BJ (cell line): Measurements from ENCODE around the gene CDYL2. TPM values are rescaled to one million over a fixed set of nuclear protein-coding genes. Genes with fewer than 3 reads are reported as not detected.

ENCODE experiments used
- CTCF ChIA-PET: fragments of 350-600 bp; formaldehyde crosslinking; extraction: SDS; loops from one replicate; lab custom pipeline; 2021; ENCODE audit warnings: antibody characterized with exemption, inconsistent platforms; lab: Yijun Ruan, JAX
- POLR2A ChIA-PET: fragments of 300-600 bp; sonication (Branson Sonifier 250); formaldehyde crosslinking; extraction: SDS; loops from one replicate; lab custom pipeline; 2021; ENCODE audit warnings: antibody characterized with exemption; lab: Charles Lee
- DNase-seq: peaks from one replicate; pipeline ENCODE4 v3.0.0-alpha.2; 2011; ENCODE audit warnings: low read depth
- H3K27me3 ChIP-seq: 2 replicates; pipeline ENCODE4 v1.6.0; 2011; ENCODE audit warnings: low read length; ENCODE audit not compliant: control insufficient read depth, insufficient read depth
- H3K36me3 ChIP-seq: 2 replicates; pipeline ENCODE4 v1.5.1; 2011; ENCODE audit warnings: low read length; ENCODE audit not compliant: control insufficient read depth, insufficient read depth
- H3K4me3 ChIP-seq: 2 replicates; pipeline ENCODE4 v1.5.1; 2011; ENCODE audit warnings: low read depth, mild to moderate bottlenecking, control low read depth, low read length
- CTCF ChIP-seq: IDR thresholded peaks from 2 replicates; pipeline ENCODE4 v1.5.1; 2011; ENCODE audit warnings: low read depth, mild to moderate bottlenecking, control low read depth, inconsistent platforms, low read length, moderate library complexity; ENCODE audit not compliant: insufficient read depth
- polyA plus RNA-seq: library from polyadenylated mRNA; depleted of rRNA; stranded (reverse); fragments of >200 nt; gene quantifications from 2 replicates; pipeline ENCODE4 v1.2.3, GENCODE V29; 2011

Gene CDYL2
- polyA plus RNA-seq, 1 experiment: 0.87 TPM

- no peak overlapping the region for H3K4me3 ChIP-seq
- DNase-seq: no peak
- H3K36me3 ChIP-seq: no peaks in the 10 kb centered on the region
- no peak for TF ChIP-seq CTCF
- ChIA-PET POLR2A (no interaction called here), CTCF (interaction anchor here (0.6 kb wide), 1 partner anchor 14 kb away, joined by 3 read pairs; no protein-coding TSS in a partner anchor)
- no peaks in the 10 kb centered on the region for H3K27me3 ChIP-seq
These were observed 134.7 kb downstream of the CDYL2 start for GRCh38 chr16:80669673-80670072.

GRCh38 chr16:80667925-80668324 lies 136.5 kb downstream of the CDYL2 start:
- H3K4me3 ChIP-seq: no peak overlapping the region

DNA sequence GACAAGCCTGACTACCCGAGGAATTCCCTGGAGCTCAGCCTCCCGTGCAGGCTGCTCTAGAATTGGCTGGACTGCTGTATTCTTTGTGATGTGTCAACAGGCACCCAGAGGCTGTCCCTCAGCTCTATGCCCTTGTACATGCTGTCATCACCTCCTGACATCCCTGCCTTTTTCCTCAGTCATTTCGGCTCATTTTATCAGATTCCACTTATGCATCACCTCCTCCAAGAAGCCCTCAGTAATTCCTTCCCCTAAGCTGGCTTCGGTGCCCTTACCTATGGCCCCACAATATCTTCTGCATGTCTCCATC lies 137.2 kb downstream of the CDYL2 start:
- Histone ChIP-seq H3K27me3 (no peaks in the 10 kb centered on the region), H3K36me3 (no peaks in the 10 kb centered on the region), H3K4me3 (no peak overlapping the region)
- no peak for TF ChIP-seq CTCF
- DNase-seq: no peak
- ChIA-PET CTCF (no interaction called here), POLR2A (no interaction called here)

More at GRCh38 chr16:80667925-80668324, 136.5 kb downstream of the CDYL2 start:
- no peaks in the 10 kb centered on the region for H3K27me3 ChIP-seq
- DNase-seq: no peak
- H3K36me3 ChIP-seq: no peaks in the 10 kb centered on the region
- CTCF ChIA-PET: no interaction called here
- TF ChIP-seq CTCF: no peak
- POLR2A ChIA-PET: no interaction called here

DNA sequence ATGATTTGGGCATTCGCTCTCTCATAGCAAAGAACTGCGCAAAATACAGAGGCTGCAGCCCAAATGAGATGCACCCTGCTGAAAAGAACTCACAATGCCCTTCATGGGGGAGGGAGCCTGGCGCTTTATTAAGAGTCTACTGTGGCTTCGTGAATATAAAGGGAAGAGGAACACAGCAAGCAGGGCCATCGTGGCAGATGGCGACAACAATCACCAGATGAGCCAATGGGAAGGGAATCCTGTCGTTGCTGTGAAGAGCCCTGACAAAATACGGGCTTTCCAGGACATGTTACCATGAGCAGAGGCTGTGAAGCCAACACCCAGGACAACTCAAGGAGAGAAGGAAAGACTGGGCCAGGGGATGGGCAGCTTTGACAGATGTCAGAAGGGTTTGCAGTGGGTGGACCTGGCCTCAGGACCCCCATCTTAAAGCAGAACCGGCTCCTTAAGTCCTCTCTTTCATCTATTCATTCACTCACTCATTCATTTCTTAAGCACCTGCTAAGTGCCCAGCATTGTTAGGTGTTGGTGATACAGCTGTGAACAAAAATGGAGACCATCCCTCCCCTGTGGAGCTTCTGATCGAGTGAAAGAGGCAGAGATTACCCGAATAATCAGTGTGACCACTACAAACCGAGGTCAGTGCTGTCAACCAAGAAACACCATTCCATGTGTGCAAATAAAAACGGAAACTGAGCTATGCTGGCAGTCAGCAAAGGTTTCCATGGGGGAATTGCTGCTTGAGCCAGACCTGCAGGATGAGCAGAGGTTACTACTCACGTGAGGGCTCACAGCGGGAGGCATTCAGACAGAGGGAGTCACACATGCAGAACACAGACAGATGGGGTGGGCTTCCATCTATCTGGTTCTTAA lies 137.8 kb downstream of the CDYL2 start:
- no peak for TF ChIP-seq CTCF
- no peak overlapping the region for H3K4me3 ChIP-seq
- ChIA-PET CTCF (no interaction called here), POLR2A (no interaction called here)
- no peaks in the 10 kb centered on the region for H3K36me3 ChIP-seq
- no peaks in the 10 kb centered on the region for H3K27me3 ChIP-seq
- DNase-seq: no peak

- Histone ChIP-seq H3K27me3 (no peaks in the 10 kb centered on the region), H3K4me3 (no peak overlapping the region), H3K36me3 (no peaks in the 10 kb centered on the region)
- POLR2A ChIA-PET: no interaction called here
- DNase-seq: no peak
- CTCF ChIA-PET: no interaction called here
- no peak for TF ChIP-seq CTCF
These were observed 139.0 kb downstream of the CDYL2 start for GRCh38 chr16:80665356-80665755.
